ENCODE measurements around the gene FCHO2. TPM values are rescaled to one million over a fixed set of nuclear protein-coding genes. Genes with fewer than 3 reads are reported as not detected.

Gene FCHO2
- total and polyA plus RNA-seq, 2 donors (not counting 3 experiments of a cell fraction or from before 2014, with no cell fraction given), result 12.0 to 25.2 TPM

GRCh38 chr5:72994578-72994977, 38.7 kb downstream of the FCHO2 start:
- no peak overlapping the region for H3K4me2 ChIP-seq (ENCODE audit: insufficient read depth, low read length)
- H3K4me3 ChIP-seq (replicated peaks in 1 of 3; ENCODE audit: insufficient read depth in 1 of 3, low read depth in 1 of 3, low read length in 3 of 3), result no peak overlapping the region
- BruUV-seq (replicated peaks), result no TSS peak
- DNase-seq (ENCODE audit: low read depth, low spot score) (no peak), FAIRE-seq (no peak)
- H4K20me1 ChIP-seq (replicated peaks; ENCODE audit: control insufficient read depth, extremely low read depth, insufficient read depth, low read length), result peaks cover 2% of the 10 kb centered on the region
- ChIA-PET CTCF (no interaction called here), POLR2A (no interaction called here)
- H3K9ac ChIP-seq (replicated peaks; ENCODE audit: extremely low read depth, insufficient read depth, low read length), result no peak overlapping the region
- dilution Hi-C loops (cut with MboI; ENCODE audit: extremely low pct_ligation_motif_present, low sequenced_read_pairs), result no loop called here
- intact Hi-C loops (cut with micrococcal nuclease), result no loop called here
- H3K36me3 ChIP-seq (ENCODE audit: control insufficient read depth in 2 of 2, extremely low read depth in 1 of 2, insufficient read depth in 2 of 2, low read length in 2 of 2), result peaks cover 2% of the 10 kb centered on the region in 2 experiments
- no peaks in the 10 kb centered on the region for H3K4me1 ChIP-seq (ENCODE audit: control insufficient read depth, extremely low read depth, insufficient read depth, low read length)
- H3K9me3 ChIP-seq (replicated peaks; ENCODE audit: control insufficient read depth, insufficient read depth, low read length), result no peaks in the 10 kb centered on the region
- H3K79me2 ChIP-seq (ENCODE audit: control insufficient read depth, insufficient read depth, low read length), result no peaks in the 10 kb centered on the region
- H3K9me1 ChIP-seq (replicated peaks; ENCODE audit: control insufficient read depth, extremely low read depth, insufficient read depth, low read length), result no peaks in the 10 kb centered on the region
- no peak for TF ChIP-seq CTCF (IDR thresholded peaks at IDR 0.05; ENCODE audit: extremely low read depth in 1 of 2, insufficient read depth in 1 of 2, low read depth in 1 of 2, low read length in 2 of 2)
- TF ChIP-seq GATA2 (IDR thresholded peaks at IDR 0.05; ENCODE audit: insufficient read depth, insufficient read length, low read depth, low read length), result no peak
- no peak for TF ChIP-seq MYC (IDR thresholded peaks at IDR 0.05; ENCODE audit: low read depth, low read length)
- no peak for TF ChIP-seq FOS (IDR thresholded peaks at IDR 0.05; ENCODE audit: borderline replicate concordance, insufficient read depth, low read length)
- no peak for TF ChIP-seq POLR2AphosphoS5 (IDR thresholded peaks at IDR 0.05; ENCODE audit: insufficient read depth, low read depth, low read length)
- TF ChIP-seq MAX (IDR thresholded peaks at IDR 0.05; ENCODE audit: insufficient read depth, insufficient read length), result no peak
- TF ChIP-seq JUN (IDR thresholded peaks at IDR 0.05; ENCODE audit: borderline replicate concordance, insufficient read depth, insufficient read length, low read depth), result no peak
- no peak for TF ChIP-seq EZH2 (IDR thresholded peaks at IDR 0.05; ENCODE audit: borderline replicate concordance, low read depth, low read length, severe bottlenecking)
- no peak overlapping the region for H2AFZ ChIP-seq (ENCODE audit: low read depth, low read length)
- H3K27me3 ChIP-seq (ENCODE audit: control insufficient read depth in 2 of 2, insufficient read depth in 2 of 2, low read length in 2 of 2), result no peaks in the 10 kb centered on the region
- H3K27ac ChIP-seq (ENCODE audit: insufficient read depth, low read depth, low read length), result no peak overlapping the region
